ENCODE data around the gene OR8B4.
"Not testable (repeated sequence)": the region's sequence is repeated elsewhere in the genome, so short reads cannot be mapped to it uniquely, and the experiment has no call there.

The OR8B4 gene

DNA sequence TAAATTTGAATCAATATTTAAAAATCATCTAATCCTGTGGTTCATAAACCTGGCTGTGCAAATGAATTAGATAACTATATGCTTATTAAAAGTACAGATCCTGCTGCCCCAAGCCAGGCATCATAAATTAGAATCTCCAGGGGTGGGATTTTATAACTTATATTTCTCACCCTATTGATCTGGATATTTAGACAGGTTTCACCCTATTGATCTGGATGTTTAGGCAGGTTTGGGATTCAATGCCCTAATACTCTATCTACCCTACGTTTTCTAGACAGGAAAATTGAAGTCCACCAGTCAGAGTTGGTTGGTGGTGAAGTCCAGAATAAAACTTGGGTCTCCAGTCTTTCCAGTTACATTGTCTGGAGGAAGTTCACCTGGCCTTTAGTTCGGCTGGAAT, 18.2 kb upstream of the OR8B4 start:
- Histone ChIP-seq H3K4me1 (ENCODE audit: insufficient read depth, low read length) (no peaks in the 10 kb centered on the region), H3K4me3 (ENCODE audit: low read length) (no peak overlapping the region), H2AFZ (ENCODE audit: low read depth, low read length) (no peak overlapping the region), H3K36me3 (ENCODE audit: insufficient read depth, low read length) (no peaks in the 10 kb centered on the region), H3K27me3 (ENCODE audit: insufficient read depth, low read length) (no peaks in the 10 kb centered on the region), H3K9me3 (ENCODE audit: low read length) (no peaks in the 10 kb centered on the region)

DNA sequence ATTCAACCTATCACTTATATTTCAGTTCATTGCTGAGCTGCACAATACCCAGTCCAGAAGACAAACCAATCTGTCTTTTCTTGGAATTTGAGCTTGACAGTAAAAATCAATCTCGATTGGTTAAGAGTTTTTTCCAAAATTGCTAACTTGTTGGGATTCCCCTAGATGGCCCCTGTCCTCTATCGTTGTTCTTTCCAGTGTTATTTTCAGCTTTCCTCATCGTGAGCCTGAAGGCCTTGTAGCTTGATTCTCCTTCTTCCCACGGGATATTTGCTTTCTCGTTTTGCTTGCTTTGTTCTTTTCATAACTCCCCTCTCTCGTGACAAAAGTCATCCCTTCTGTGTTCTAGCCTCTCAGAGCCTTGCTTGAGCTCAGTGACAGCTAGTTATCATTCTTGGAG, 17.8 kb upstream of the OR8B4 start:
- no peaks in the 10 kb centered on the region for H3K36me3 ChIP-seq (ENCODE audit: insufficient read depth, low read length)
- no peaks in the 10 kb centered on the region for H3K27me3 ChIP-seq (ENCODE audit: insufficient read depth, low read length)
- no peaks in the 10 kb centered on the region for H3K4me1 ChIP-seq (ENCODE audit: insufficient read depth, low read length)
- H2AFZ ChIP-seq (ENCODE audit: low read depth, low read length) = no peak overlapping the region
- no peaks in the 10 kb centered on the region for H3K9me3 ChIP-seq (ENCODE audit: low read length)
- H3K4me3 ChIP-seq (ENCODE audit: low read length) = no peak overlapping the region

DNA sequence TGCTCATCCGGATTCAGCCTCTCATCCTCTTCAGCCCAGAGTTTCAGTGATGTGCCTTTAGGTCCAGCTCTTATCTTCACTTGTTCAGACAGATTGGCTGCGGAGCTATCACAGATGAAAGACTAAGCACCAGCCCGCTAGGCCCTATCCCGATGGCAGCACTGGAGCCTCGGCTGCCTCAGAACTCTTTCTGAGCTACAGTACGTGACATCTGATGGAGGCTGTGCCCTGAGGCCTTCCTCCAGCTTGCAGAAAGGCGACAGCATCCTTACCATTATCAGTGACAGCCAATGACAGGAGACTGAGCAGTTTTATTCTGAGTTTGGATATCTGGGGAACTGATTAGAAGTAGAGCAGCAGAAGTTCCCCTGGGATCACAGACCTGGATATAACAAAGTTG, 16.8 kb upstream of the OR8B4 start:
- Histone ChIP-seq H3K4me1 (ENCODE audit: insufficient read depth, low read length) (no peaks in the 10 kb centered on the region), H3K27me3 (ENCODE audit: insufficient read depth, low read length) (no peaks in the 10 kb centered on the region), H2AFZ (ENCODE audit: low read depth, low read length) (no peak overlapping the region), H3K36me3 (ENCODE audit: insufficient read depth, low read length) (no peaks in the 10 kb centered on the region), H3K9me3 (ENCODE audit: low read length) (no peaks in the 10 kb centered on the region), H3K4me3 (ENCODE audit: low read length) (no peak overlapping the region)

DNA sequence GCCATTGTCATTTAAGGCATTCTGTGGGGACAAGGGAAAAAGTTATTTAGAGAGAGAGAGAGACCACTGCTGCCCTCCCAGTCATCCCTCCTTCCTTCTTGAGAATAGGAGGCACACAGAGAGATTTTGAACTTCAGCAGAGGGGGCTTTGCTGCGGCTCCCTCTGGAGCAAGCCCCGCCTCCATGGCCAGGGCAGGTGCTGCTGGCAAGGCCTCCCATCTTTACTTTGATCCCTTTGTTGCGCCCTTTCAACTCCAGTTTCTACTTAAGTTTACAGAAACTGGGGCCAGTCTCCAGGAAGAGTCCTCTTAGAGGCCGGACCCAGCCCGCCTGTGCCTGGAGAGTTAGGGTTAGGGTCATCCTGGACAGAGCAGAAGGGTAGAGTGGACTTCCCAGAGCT, 16.4 kb upstream of the OR8B4 start:
- Histone ChIP-seq H3K4me1 (ENCODE audit: insufficient read depth, low read length) (no peaks in the 10 kb centered on the region), H3K9me3 (ENCODE audit: low read length) (no peaks in the 10 kb centered on the region), H3K27me3 (ENCODE audit: insufficient read depth, low read length) (no peaks in the 10 kb centered on the region)

DNA sequence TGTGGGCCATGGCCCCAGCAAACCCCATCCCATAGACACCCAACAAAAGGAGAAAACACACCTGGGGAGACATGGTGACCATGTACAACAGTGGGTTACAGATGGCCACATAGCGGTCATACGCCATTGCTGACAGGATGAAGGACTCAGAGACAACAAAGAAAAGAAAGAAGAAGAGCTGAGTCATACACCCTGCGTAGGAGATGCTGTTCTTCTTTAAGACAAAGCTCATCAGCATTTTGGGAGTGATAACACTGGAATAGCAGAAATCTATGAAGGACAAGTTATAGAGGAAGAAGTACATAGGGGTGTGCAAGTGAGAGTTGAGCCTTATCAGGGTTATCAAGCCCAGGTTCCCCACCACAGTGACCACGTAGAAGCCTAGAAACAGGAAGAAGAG, 15.9 kb upstream of the OR8B4 start:
- H3K27me3 ChIP-seq (ENCODE audit: insufficient read depth, low read length) = no peaks in the 10 kb centered on the region
- H2AFZ ChIP-seq (ENCODE audit: low read depth, low read length) = no peak overlapping the region
- H3K9me3 ChIP-seq (ENCODE audit: low read length) = no peaks in the 10 kb centered on the region
- H3K4me1 ChIP-seq (ENCODE audit: insufficient read depth, low read length) = no peaks in the 10 kb centered on the region
- H3K4me3 ChIP-seq (ENCODE audit: low read length) = no peak overlapping the region
- H3K36me3 ChIP-seq (ENCODE audit: insufficient read depth, low read length) = no peaks in the 10 kb centered on the region

More for the DNA sequence above, 16.4 kb upstream of the OR8B4 start:
- Histone ChIP-seq H3K36me3 (ENCODE audit: insufficient read depth, low read length) (no peaks in the 10 kb centered on the region), H3K4me3 (ENCODE audit: low read length) (no peak overlapping the region), H2AFZ (ENCODE audit: low read depth, low read length) (no peak overlapping the region)

DNA sequence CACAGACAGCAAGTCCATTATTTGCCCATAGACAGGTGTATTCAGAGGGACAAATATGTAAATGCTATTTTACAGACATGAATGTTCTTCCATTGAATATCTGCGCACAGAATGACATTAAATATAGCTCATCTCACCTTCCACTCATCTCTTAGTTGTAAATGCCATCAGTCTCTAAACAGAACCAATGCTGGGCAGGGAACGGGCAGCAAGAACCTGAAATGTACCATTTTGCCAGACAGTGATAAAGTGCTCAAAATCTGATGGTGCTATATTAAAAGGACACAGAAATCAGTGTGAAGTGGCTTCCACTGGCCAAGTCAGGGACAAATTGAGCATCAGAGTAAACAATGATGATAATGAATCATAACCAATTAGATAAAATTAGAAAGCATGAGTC, 10.0 kb upstream of the OR8B4 start:
- no peak overlapping the region for H3K4me3 ChIP-seq (ENCODE audit: low read length)
- H3K27me3 ChIP-seq (ENCODE audit: insufficient read depth, low read length) = no peaks in the 10 kb centered on the region
- H3K4me1 ChIP-seq (ENCODE audit: insufficient read depth, low read length) = no peaks in the 10 kb centered on the region
- H3K9me3 ChIP-seq (ENCODE audit: low read length) = no peaks in the 10 kb centered on the region
- no peaks in the 10 kb centered on the region for H3K36me3 ChIP-seq (ENCODE audit: insufficient read depth, low read length)
- no peak overlapping the region for H2AFZ ChIP-seq (ENCODE audit: low read depth, low read length)

DNA sequence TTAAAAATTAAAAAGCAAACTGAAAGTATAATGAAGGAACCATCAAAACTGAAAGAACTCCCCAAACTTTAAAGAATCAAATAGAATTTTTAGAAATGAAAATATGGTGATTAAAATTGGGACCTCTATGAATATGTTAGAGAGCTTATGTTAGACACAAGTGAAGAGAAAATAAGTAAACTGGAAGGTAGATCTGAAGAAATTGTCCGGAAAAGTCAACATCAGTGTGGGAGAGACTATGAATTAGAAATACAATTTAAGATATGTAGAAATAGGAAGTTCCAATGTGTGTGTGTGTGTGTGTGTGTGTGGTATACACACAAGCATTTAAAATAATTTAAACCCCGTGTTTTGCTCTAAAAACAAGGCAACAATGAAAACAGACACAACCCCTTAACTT, 4.9 kb upstream of the OR8B4 start:
- H3K27me3 ChIP-seq (ENCODE audit: insufficient read depth, low read length) = no peaks in the 10 kb centered on the region
- no peaks in the 10 kb centered on the region for H3K9me3 ChIP-seq (ENCODE audit: low read length)
- no peaks in the 10 kb centered on the region for H3K36me3 ChIP-seq (ENCODE audit: insufficient read depth, low read length)
- no peak overlapping the region for H2AFZ ChIP-seq (ENCODE audit: low read depth, low read length)
- H3K4me3 ChIP-seq (ENCODE audit: low read length) = no peak overlapping the region
- H3K4me1 ChIP-seq (ENCODE audit: insufficient read depth, low read length) = no peaks in the 10 kb centered on the region

DNA sequence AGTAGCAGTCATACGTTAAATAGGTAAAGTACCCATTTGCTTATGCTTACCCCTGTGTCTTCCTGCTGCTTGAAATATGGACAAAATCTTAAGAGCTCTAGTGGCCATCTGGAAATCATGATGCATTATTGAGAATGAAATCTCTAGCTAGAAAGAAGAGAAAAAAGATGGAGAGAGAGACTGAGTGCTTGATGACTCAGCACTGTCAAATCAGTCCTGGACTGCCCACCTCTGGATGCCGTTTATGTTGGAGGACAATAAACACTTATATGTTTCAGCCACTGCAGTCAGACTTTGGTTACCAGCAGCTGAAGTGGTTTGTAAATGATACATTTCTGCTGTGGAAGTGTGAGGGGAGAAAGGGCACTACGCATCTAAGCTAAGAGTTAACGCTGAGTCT, 3.6 kb downstream of the OR8B4 start:
- no peaks in the 10 kb centered on the region for H3K4me1 ChIP-seq (ENCODE audit: insufficient read depth, low read length)
- no peaks in the 10 kb centered on the region for H3K27me3 ChIP-seq (ENCODE audit: insufficient read depth, low read length)
- H3K9me3 ChIP-seq (ENCODE audit: low read length) = no peaks in the 10 kb centered on the region
- H3K4me3 ChIP-seq (ENCODE audit: low read length) = no peak overlapping the region
- H2AFZ ChIP-seq (ENCODE audit: low read depth, low read length) = no peak overlapping the region
- H3K36me3 ChIP-seq (ENCODE audit: insufficient read depth, low read length) = no peaks in the 10 kb centered on the region

DNA sequence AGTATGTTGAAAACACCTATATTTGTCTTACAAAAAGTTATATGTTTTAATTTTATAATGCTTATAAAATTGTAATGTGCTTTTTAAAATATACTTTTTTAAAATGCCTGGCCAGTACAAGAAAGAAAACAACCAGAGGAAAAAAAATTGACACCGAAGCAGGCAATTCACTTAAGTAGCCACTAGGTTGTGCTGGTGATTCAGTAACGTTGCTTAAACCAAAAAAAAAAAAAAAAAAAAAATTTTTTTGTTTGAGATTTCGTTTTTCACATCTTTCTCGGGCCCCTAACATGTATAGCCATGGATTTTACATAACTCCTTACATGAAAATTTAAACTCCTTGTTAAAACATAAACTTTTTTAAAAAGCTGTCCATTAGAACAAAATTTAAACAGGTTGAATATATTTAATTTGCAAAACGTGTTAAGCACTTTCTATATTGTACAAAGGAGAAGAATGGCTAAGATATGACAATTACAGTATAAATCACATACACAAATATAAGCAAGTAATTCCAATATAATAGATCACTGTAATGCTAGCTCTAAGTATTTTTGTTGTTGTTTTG, 9.2 kb downstream of the OR8B4 start:
- peaks cover 9% of the 10 kb centered on the region for H3K27me3 ChIP-seq (ENCODE audit: insufficient read depth, low read length)
- H3K36me3 ChIP-seq (ENCODE audit: insufficient read depth, low read length) = no peaks in the 10 kb centered on the region
- no peaks in the 10 kb centered on the region for H3K4me1 ChIP-seq (ENCODE audit: insufficient read depth, low read length)
- no peak overlapping the region for H2AFZ ChIP-seq (ENCODE audit: low read depth, low read length)
- no peaks in the 10 kb centered on the region for H3K9me3 ChIP-seq (ENCODE audit: low read length)
- H3K4me3 ChIP-seq (ENCODE audit: low read length) = no peak overlapping the region

DNA sequence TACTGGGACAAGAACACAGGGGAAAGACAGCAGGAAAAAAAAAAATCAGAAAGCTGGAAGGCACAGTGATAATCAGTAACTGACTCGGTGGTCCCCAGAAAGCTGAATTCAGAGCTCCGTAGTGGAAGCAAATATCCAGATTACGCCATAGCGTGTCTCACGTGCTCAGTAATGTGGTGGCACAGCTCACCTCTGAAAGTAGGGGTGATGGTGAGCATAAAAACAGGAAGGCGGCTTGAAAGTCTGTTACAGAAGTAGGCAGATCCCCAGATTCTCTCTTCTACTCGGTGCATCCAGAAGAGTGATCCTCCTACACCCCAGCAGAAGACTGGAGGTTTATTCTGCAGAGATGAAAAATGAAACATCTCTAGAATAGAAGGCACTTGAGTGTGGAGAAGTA, 14.8 kb downstream of the OR8B4 start:
- Histone ChIP-seq H3K4me3 (ENCODE audit: low read length) (no peak overlapping the region), H3K36me3 (ENCODE audit: insufficient read depth, low read length) (no peaks in the 10 kb centered on the region), H3K4me1 (ENCODE audit: insufficient read depth, low read length) (no peaks in the 10 kb centered on the region), H2AFZ (ENCODE audit: low read depth, low read length) (no peak overlapping the region), H3K27me3 (ENCODE audit: insufficient read depth, low read length) (peaks cover 9% of the 10 kb centered on the region), H3K9me3 (ENCODE audit: low read length) (peaks cover 4% of the 10 kb centered on the region)

DNA sequence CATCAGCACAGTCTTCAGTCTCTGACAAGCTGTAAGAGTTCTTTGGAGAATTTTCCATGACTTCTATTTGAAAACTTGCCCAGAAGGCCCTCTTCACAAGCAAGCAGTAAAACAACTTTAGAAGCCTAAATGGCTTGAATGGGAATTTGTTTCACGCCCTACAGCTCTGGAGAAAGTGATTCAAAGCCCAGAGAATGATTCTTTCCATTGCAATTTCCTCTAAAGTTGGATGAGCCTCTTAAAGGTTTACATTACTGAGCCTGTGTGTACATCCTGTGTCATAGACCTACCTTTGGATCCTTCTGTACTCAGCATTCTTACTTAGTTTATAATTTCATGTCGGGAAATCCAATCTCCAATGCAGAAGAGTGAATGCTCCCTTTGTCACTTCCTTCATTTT, 19.1 kb downstream of the OR8B4 start:
- Histone ChIP-seq H3K4me3 (ENCODE audit: low read length) (no peak overlapping the region), H3K27me3 (ENCODE audit: insufficient read depth, low read length) (no peaks in the 10 kb centered on the region), H2AFZ (ENCODE audit: low read depth, low read length) (no peak overlapping the region), H3K9me3 (ENCODE audit: low read length) (peaks cover 4% of the 10 kb centered on the region), H3K4me1 (ENCODE audit: insufficient read depth, low read length) (no peaks in the 10 kb centered on the region), H3K36me3 (ENCODE audit: insufficient read depth, low read length) (no peaks in the 10 kb centered on the region)

DNA sequence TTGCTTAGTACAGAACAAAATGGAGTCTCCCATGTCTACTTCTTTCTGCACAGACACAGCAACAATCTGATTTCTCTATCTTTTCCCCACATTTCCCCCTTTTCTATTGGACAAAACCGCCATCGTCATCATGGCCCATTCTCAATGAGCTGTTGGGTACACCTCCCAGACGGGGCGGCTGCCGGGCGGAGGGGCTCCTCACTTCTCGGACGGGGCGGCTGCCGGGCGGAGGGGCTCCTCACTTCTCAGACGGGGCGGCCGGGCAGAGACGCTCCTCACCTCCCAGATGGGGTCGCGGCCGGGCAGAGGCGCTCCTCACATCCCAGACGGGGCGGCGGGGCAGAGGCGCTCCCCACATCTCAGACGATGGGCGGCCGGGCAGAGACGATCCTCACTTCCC, 21.5 kb downstream of the OR8B4 start:
- H3K4me1 ChIP-seq (ENCODE audit: insufficient read depth, low read length); H3K4me3 ChIP-seq (ENCODE audit: low read length); H2AFZ ChIP-seq (ENCODE audit: low read depth, low read length); H3K9me3 ChIP-seq (ENCODE audit: low read length); H3K27me3 ChIP-seq (ENCODE audit: insufficient read depth, low read length); H3K36me3 ChIP-seq (ENCODE audit: insufficient read depth, low read length): not testable (repeated sequence)

DNA sequence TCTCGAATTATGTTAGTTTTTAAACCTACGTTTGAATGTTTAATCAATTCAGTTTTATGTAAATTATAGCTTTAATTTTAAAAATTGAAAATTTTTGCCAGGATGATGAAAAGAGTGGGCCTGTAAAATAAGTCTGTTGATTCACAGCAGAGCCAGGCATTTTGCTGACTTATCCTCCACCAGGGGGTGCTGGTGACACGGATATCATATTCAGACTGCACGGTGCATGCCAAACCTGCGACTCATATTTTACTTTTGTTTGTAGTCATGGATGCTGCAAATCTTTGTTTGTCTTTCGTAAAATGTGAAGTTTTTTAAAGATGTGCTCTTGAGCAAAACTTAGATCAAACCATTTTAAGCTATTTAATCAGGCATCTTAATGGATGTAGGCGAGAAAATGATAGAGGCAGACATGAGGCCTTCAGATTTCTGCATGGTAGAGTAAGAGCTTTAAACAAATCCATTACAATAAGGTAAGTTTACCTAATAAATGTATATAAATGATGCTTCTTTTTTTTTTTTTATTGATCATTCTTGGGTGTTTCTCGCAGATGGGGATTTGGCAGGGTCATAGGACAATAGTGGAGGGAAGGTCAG, 22.2 kb downstream of the OR8B4 start:
- Histone ChIP-seq H3K27me3 (ENCODE audit: insufficient read depth, low read length) (no peaks in the 10 kb centered on the region), H3K4me1 (ENCODE audit: insufficient read depth, low read length) (no peaks in the 10 kb centered on the region), H3K36me3 (ENCODE audit: insufficient read depth, low read length) (no peaks in the 10 kb centered on the region), H2AFZ (ENCODE audit: low read depth, low read length) (no peak overlapping the region), H3K4me3 (ENCODE audit: low read length) (no peak overlapping the region), H3K9me3 (ENCODE audit: low read length) (peaks cover 4% of the 10 kb centered on the region)

DNA sequence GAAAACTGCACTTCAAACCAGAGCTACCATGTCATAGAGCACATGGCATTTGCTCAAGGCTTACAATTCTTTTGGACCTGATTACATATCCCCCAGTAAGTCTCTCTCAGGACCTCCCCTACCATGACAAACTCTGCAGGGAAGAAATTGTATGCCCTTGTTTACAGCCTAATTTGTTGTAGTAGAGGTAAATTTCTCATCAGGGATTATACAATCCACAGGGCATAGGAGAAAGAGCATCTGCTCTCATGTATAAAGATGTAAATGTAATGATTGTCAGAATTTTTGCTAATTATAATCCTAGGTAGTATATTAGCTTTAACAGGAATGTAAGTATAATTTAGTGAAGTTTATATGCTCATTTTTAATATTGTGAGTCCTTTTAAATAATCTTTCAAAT, 25.7 kb downstream of the OR8B4 start, which contains the start of gene OR8B3:
OR8B3 (minus strand) TSS at position 101 of the 400 bp plus-strand sequence. CDS start 1,673 bp downstream, outside the sequence.
- Histone ChIP-seq H3K4me3 (ENCODE audit: low read length) (no peak within 1 kb of the TSS), H3K36me3 (ENCODE audit: insufficient read depth, low read length) (no peaks in the 10 kb centered on the region), H3K9me3 (ENCODE audit: low read length) (no peaks in the 10 kb centered on the region), H3K27me3 (ENCODE audit: insufficient read depth, low read length) (no peaks in the 10 kb centered on the region), H2AFZ (ENCODE audit: low read depth, low read length) (no peak within 1 kb of the TSS), H3K4me1 (ENCODE audit: insufficient read depth, low read length) (no peaks in the 10 kb centered on the region)
